ENCODE data around the gene PRKCB.
"Not testable (repeated sequence)": the region's sequence is repeated elsewhere in the genome, so short reads cannot be mapped to it uniquely, and the experiment has no call there.

PRKCB gene

DNA sequence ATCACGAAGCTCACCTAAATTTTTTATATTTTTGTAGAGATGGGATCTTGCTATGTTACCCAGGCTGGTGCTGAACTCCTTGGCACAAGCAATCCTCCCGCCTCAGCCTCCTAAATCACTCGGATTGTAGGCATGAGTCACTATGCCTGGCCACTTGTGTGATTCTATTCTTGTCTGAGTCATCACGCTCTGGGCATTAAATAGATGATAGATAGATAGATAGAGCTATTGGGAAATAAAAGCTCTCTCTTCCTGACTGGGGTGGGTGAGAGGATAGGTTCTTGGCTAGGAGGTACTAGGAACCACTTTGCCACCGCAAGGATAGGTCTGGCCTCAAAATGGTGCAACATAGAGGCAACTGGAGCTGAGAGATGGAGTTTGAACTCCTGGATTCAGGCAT, 399.0 kb downstream of the PRKCB start:
- ChIA-PET CTCF (no interaction called here), POLR2A (no interaction called here)
- no peak for DNase-seq (ENCODE audit: low read depth, low spot score)
- H3K4me3 ChIP-seq (ENCODE audit: low read depth, low read length) = no peak overlapping the region
- TF ChIP-seq CTCF (IDR thresholded peaks at IDR 0.05; ENCODE audit: insufficient read depth, low read length, missing control alignments) = no peak

- POLR2A ChIA-PET = no interaction called here
- CTCF ChIA-PET = no interaction called here
- H3K4me3 ChIP-seq (ENCODE audit: low read depth, low read length) = no peak overlapping the region
- DNase-seq (ENCODE audit: low read depth, low spot score) = no peak
- TF ChIP-seq CTCF (IDR thresholded peaks at IDR 0.05; ENCODE audit: insufficient read depth, low read length, missing control alignments) = no peak
Measured at GRCh38 chr16:24235806-24236205, 400.0 kb downstream of the PRKCB start.

DNA sequence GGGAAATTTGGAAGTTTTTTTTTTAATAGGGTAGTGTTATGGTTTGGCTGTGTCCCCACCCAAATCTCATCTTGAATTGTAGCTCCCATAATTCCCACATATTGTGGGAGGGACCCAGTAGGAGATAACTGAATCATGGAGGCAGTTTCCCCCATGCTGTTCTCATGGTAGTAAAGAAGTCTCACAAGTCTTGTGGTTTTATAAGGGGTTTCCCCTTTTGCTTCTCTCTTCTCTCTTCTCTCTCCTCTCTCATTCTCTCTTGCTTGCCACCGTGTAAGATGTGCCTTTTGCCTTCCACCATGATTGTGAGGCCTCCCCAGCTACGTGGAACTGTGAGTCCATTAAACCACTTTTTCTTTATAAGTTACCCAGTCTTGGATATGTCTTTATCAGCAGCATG, 403.1 kb downstream of the PRKCB start:
- CTCF ChIA-PET, POLR2A ChIA-PET: not testable (repeated sequence)

GRCh38 chr16:24246911-24247607, 411.3 kb downstream of the PRKCB start:
- POLR2A ChIA-PET = no interaction called here
- no peak overlapping the region for H3K4me3 ChIP-seq (ENCODE audit: low read depth, low read length)
- TF ChIP-seq CTCF (IDR thresholded peaks at IDR 0.05; ENCODE audit: insufficient read depth, low read length, missing control alignments) = no peak
- CTCF ChIA-PET = no interaction called here
- no peak for DNase-seq (ENCODE audit: low read depth, low spot score)

More for the DNA sequence above, 403.1 kb downstream of the PRKCB start:
- DNase-seq (ENCODE audit: low read depth, low spot score); H3K4me3 ChIP-seq (ENCODE audit: low read depth, low read length): not testable (repeated sequence)

DNA sequence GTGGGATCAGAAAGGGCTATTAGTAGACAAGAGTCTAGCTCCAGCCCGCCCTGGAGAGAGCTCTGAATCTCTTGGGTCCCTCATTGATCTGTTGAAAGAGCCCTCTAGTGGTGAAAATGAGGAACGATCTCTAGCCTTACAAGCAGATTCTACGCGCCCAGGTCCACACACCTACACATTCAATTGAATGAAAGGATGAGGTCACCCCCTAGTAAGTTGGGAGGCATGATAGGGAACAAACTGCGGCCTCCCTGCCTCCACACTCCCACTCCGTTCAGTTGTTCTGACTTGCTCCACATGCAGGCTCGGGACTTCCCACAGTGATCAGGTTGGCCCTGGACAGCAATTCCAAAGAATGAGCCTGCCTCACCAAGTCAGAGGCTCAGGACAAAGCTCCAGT, 417.4 kb downstream of the PRKCB start:
- ChIA-PET POLR2A (no interaction called here), CTCF (interaction anchor here (0.6 to 2.0 kb wide), 4 partner anchors 9 to 211 kb away, joined by 3 to 6 read pairs (median 4); no protein-coding TSS in a partner anchor)
- TF ChIP-seq CTCF (IDR thresholded peaks at IDR 0.05; ENCODE audit: insufficient read depth, low read length, missing control alignments) = peak; percentile 40
- no peak for DNase-seq (ENCODE audit: low read depth, low spot score)
- no peak overlapping the region for H3K4me3 ChIP-seq (ENCODE audit: low read depth, low read length)

DNA sequence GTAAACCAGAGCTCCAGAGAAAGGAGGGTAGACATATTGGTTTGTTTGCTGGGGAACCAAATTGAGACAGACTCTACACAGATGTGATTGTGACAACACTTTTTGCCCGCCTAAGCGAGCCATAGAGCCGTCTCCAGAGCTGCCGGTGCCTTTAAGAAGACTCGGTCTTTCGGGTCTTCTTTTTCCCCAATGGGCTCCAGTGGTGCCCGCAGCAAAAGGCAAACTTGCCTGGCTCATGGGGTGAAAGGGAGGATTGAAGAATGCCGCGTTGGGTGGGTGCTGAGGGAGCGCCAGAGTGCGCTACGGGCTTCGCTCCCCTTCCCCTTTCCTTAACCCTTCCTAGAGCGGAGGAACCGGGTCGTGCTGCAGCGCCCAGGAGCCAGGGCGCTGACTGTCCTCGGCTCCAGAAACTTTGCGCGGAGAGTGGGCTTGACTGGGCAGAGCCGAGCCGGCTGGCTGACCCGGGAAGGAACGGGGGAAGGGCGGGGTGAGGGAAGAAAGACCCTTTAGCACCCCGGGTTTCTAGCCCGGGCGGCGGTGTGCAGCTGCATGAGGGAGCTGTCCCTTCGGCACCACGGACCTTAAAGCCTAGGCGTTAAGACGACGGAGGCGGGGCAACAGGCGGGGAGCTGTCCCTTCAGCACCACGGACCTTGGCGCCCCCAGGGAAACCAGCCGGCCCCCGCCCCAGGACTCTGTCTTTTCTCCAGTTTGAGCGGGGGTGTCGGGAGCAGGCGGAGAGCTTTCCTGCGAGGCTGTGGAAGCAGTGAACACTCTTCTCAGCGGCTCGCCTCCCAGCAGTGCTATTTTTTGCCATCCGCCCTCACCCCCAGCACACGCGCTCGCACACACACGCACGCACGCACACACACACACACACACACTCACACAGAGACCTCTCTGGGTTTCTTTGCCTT, 419.9 kb downstream of the PRKCB start, which contains the start of gene CACNG3:
TSS of gene CACNG3 (plus strand) at position 880 of the 916 bp plus-strand sequence. CDS start 420 bp downstream, outside the sequence.
- H3K4me3 ChIP-seq (ENCODE audit: low read depth, low read length) = no peak within 1 kb of the TSS
- no peak for TF ChIP-seq CTCF (IDR thresholded peaks at IDR 0.05; ENCODE audit: insufficient read depth, low read length, missing control alignments)
- DNase-seq (ENCODE audit: low read depth, low spot score) = no peak
- ChIA-PET POLR2A (no interaction called here), CTCF (no interaction called here)

All from AG04449 (cell line).